ENCODE measurements around the gene STX2. TPM values are rescaled to one million over a fixed set of nuclear protein-coding genes. Genes with fewer than 3 reads are reported as not detected.
"Not testable (repeated sequence)": the region's sequence is repeated elsewhere in the genome, so short reads cannot be mapped to it uniquely, and the experiment has no call there.

STX2 gene
- 13.8 TPM for polyA plus RNA-seq (2012; ENCODE audit: missing spikeins)

GRCh38 chr12:130838951-130839769 lies at the start of gene STX2:
Gene STX2 (minus strand): TSS chr12:130839250. CDS start chr12:130839099, 151 bp downstream.
- FAIRE-seq (peak; percentile 85), DNase-seq (ENCODE audit: insufficient read length) (peak; percentile 91)
- TF ChIP-seq POLR2AphosphoS5 (IDR thresholded peaks at IDR 0.05; ENCODE audit: low read depth, low read length) = no peak
- no peak for TF ChIP-seq TAF1 (IDR thresholded peaks at IDR 0.05; ENCODE audit: borderline replicate concordance, low read depth, low read length)
- no peak for TF ChIP-seq POLR2A (IDR thresholded peaks at IDR 0.05; ENCODE audit: low read depth, low read length)

GRCh38 chr12:130887190-130887589 lies 48.1 kb upstream of the STX2 start:
- FAIRE-seq = not testable (repeated sequence)

GRCh38 chr12:130881548-130881947 lies 42.5 kb upstream of the STX2 start:
- FAIRE-seq = no peak
- TF ChIP-seq POLR2AphosphoS5 (IDR thresholded peaks at IDR 0.05; ENCODE audit: low read depth, low read length) (no peak), POLR2A (IDR thresholded peaks at IDR 0.05; ENCODE audit: low read depth, low read length) (no peak), TAF1 (IDR thresholded peaks at IDR 0.05; ENCODE audit: borderline replicate concordance, low read depth, low read length) (no peak)
- DNase-seq (ENCODE audit: insufficient read length) = no peak

More at GRCh38 chr12:130887190-130887589, 48.1 kb upstream of the STX2 start:
- not testable (repeated sequence) for DNase-seq (ENCODE audit: insufficient read length)

- FAIRE-seq (no peak), DNase-seq (ENCODE audit: insufficient read length) (no peak)
- TF ChIP-seq TAF1 (IDR thresholded peaks at IDR 0.05; ENCODE audit: borderline replicate concordance, low read depth, low read length) (no peak), POLR2A (IDR thresholded peaks at IDR 0.05; ENCODE audit: low read depth, low read length) (no peak), POLR2AphosphoS5 (IDR thresholded peaks at IDR 0.05; ENCODE audit: low read depth, low read length) (no peak)
These were observed 42.0 kb upstream of the STX2 start for GRCh38 chr12:130881046-130881445.

GRCh38 chr12:130880411-130880885 lies 41.4 kb upstream of the STX2 start:
- TF ChIP-seq TAF1 (IDR thresholded peaks at IDR 0.05; ENCODE audit: borderline replicate concordance, low read depth, low read length) (no peak), POLR2A (IDR thresholded peaks at IDR 0.05; ENCODE audit: low read depth, low read length) (no peak), POLR2AphosphoS5 (IDR thresholded peaks at IDR 0.05; ENCODE audit: low read depth, low read length) (no peak)
- no peak for FAIRE-seq
- DNase-seq (ENCODE audit: insufficient read length) = peak; percentile 30

GRCh38 chr12:130879781-130880389 lies 40.8 kb upstream of the STX2 start:
- no peak for FAIRE-seq
- TF ChIP-seq POLR2A (IDR thresholded peaks at IDR 0.05; ENCODE audit: low read depth, low read length) = no peak
- TF ChIP-seq POLR2AphosphoS5 (IDR thresholded peaks at IDR 0.05; ENCODE audit: low read depth, low read length) = no peak
- no peak for TF ChIP-seq TAF1 (IDR thresholded peaks at IDR 0.05; ENCODE audit: borderline replicate concordance, low read depth, low read length)
- DNase-seq (ENCODE audit: insufficient read length) = no peak

GRCh38 chr12:130879212-130879686 lies 40.2 kb upstream of the STX2 start:
- DNase-seq (ENCODE audit: insufficient read length) = peak; percentile 48
- no peak for FAIRE-seq
- TF ChIP-seq POLR2A (IDR thresholded peaks at IDR 0.05; ENCODE audit: low read depth, low read length) = peak; percentile 57; the same call in 1 of the 2 replicates
- TF ChIP-seq TAF1 (IDR thresholded peaks at IDR 0.05; ENCODE audit: borderline replicate concordance, low read depth, low read length) = no peak
- peak; percentile 85 for TF ChIP-seq POLR2AphosphoS5 (IDR thresholded peaks at IDR 0.05; ENCODE audit: low read depth, low read length)

- no peak for FAIRE-seq
These were observed 39.4 kb upstream of the STX2 start for GRCh38 chr12:130878193-130879185.

GRCh38 chr12:130877333-130877732 lies 38.3 kb upstream of the STX2 start:
- DNase-seq (ENCODE audit: insufficient read length) (no peak), FAIRE-seq (no peak)
- peak; percentile 43; the same call in 1 of the 2 replicates for TF ChIP-seq POLR2AphosphoS5 (IDR thresholded peaks at IDR 0.05; ENCODE audit: low read depth, low read length)
- TF ChIP-seq TAF1 (IDR thresholded peaks at IDR 0.05; ENCODE audit: borderline replicate concordance, low read depth, low read length) = no peak
- peak; percentile 63 for TF ChIP-seq POLR2A (IDR thresholded peaks at IDR 0.05; ENCODE audit: low read depth, low read length)

More at GRCh38 chr12:130878193-130879185, 39.4 kb upstream of the STX2 start:
- TF ChIP-seq POLR2A (IDR thresholded peaks at IDR 0.05; ENCODE audit: low read depth, low read length) = peak; percentile 79; the same call in 1 of the 2 replicates
- TF ChIP-seq POLR2AphosphoS5 (IDR thresholded peaks at IDR 0.05; ENCODE audit: low read depth, low read length) = peak; percentile 95
- no peak for TF ChIP-seq TAF1 (IDR thresholded peaks at IDR 0.05; ENCODE audit: borderline replicate concordance, low read depth, low read length)
- no peak for DNase-seq (ENCODE audit: insufficient read length)

- DNase-seq (ENCODE audit: insufficient read length) = no peak
- TF ChIP-seq TAF1 (IDR thresholded peaks at IDR 0.05; ENCODE audit: borderline replicate concordance, low read depth, low read length) (no peak), POLR2A (IDR thresholded peaks at IDR 0.05; ENCODE audit: low read depth, low read length) (no peak), POLR2AphosphoS5 (IDR thresholded peaks at IDR 0.05; ENCODE audit: low read depth, low read length) (no peak)
- FAIRE-seq = no peak
These were observed 37.7 kb upstream of the STX2 start for GRCh38 chr12:130876758-130877157.
